Activated naive CD8-positive, alpha-beta T cell treated with anti-CD3 and anti-CD28 coated beads for 36 hours (primary cell): ENCODE data around the gene TLR6. TPM values are rescaled to one million over a fixed set of nuclear protein-coding genes. Genes with fewer than 3 reads are reported as not detected.

Experiments
- DNase-seq: peaks from one replicate; pipeline ENCODE4 v3.0.0; 2021
- H3K27ac Mint-ChIP-seq: one replicate; pipeline ENCODE4 v1.8.0; 2022; ENCODE audit warnings: mild to moderate bottlenecking, moderate library complexity, mixed read lengths
- H3K27me3 Mint-ChIP-seq: one replicate; pipeline ENCODE4 v1.8.0; 2022; ENCODE audit warnings: mild to moderate bottlenecking, mixed read lengths
- H3K36me3 Mint-ChIP-seq: one replicate; pipeline ENCODE4 v1.8.0; 2021; ENCODE audit warnings: mild to moderate bottlenecking, mixed read lengths
- H3K4me1 Mint-ChIP-seq: one replicate; pipeline ENCODE4 v1.8.0; 2021; ENCODE audit warnings: mixed read lengths
- H3K4me3 Mint-ChIP-seq: one replicate; pipeline ENCODE4 v1.8.0; 2022; ENCODE audit warnings: mild to moderate bottlenecking, moderate library complexity, mixed read lengths
- H3K9me3 Mint-ChIP-seq: one replicate; pipeline ENCODE4 v1.8.0; 2022; ENCODE audit warnings: mixed read lengths
- total RNA-seq, 2 experiments: library from RNA; stranded (reverse); gene quantifications; one replicate each; pipeline ENCODE4 v1.2.3, GENCODE V29; 2021

The TLR6 gene
- total RNA-seq, 2 experiments from 2014 or later, result 2.9 to 4.4 TPM

- no peaks in the 10 kb centered on the region for H3K4me1 Mint-ChIP-seq
- H3K27ac Mint-ChIP-seq, result no peak overlapping the region
- H3K4me3 Mint-ChIP-seq, result no peak overlapping the region
- DNase-seq, result no peak
- H3K9me3 Mint-ChIP-seq, result no peaks in the 10 kb centered on the region
- no peaks in the 10 kb centered on the region for H3K36me3 Mint-ChIP-seq
- peaks cover 20% of the 10 kb centered on the region for H3K27me3 Mint-ChIP-seq
Measured at GRCh38 chr4:38873290-38873944, 16.8 kb upstream of the TLR6 start.

- H3K9me3 Mint-ChIP-seq, result no peaks in the 10 kb centered on the region
- DNase-seq, result no peak
- no peaks in the 10 kb centered on the region for H3K4me1 Mint-ChIP-seq
- no peak overlapping the region for H3K27ac Mint-ChIP-seq
- H3K27me3 Mint-ChIP-seq, result peaks cover 23% of the 10 kb centered on the region
- no peaks in the 10 kb centered on the region for H3K36me3 Mint-ChIP-seq
- no peak overlapping the region for H3K4me3 Mint-ChIP-seq
Measured at GRCh38 chr4:38872620-38873019, 16.0 kb upstream of the TLR6 start.

DNA sequence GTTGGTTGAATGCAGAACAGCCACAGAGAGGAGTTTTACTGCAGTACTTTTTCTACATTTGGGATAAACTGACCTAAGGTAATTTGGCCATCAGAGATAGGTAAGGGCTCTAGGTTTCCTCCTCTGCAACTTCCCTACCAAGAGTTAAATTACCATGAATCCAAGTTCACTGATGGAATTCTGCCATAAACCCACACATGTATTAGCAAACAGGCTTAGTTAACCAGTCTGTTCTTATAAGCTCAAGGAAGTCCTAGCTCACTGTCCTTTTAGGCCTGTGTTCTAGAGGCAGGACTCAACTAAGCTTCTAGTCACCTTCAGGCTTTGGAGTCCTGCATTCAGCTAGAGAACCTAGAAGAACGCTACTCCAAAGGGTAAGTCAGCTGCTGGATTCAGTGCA is 15.0 kb upstream of the TLR6 start:
- DNase-seq, result no peak
- no peaks in the 10 kb centered on the region for H3K36me3 Mint-ChIP-seq
- H3K27ac Mint-ChIP-seq, result no peak overlapping the region
- no peaks in the 10 kb centered on the region for H3K4me1 Mint-ChIP-seq
- H3K4me3 Mint-ChIP-seq, result no peak overlapping the region
- H3K27me3 Mint-ChIP-seq, result peaks cover 28% of the 10 kb centered on the region
- no peaks in the 10 kb centered on the region for H3K9me3 Mint-ChIP-seq

GRCh38 chr4:38870098-38870808 is 13.6 kb upstream of the TLR6 start:
- Mint-ChIP-seq H3K27ac (no peak overlapping the region), H3K27me3 (peaks cover 28% of the 10 kb centered on the region), H3K36me3 (peaks cover 2% of the 10 kb centered on the region), H3K9me3 (peaks cover 2% of the 10 kb centered on the region), H3K4me1 (peaks cover 5% of the 10 kb centered on the region), H3K4me3 (no peak overlapping the region)
- no peak for DNase-seq

GRCh38 chr4:38869511-38869910 is 12.9 kb upstream of the TLR6 start:
- Mint-ChIP-seq H3K4me1 (peaks cover 6% of the 10 kb centered on the region), H3K4me3 (no peak overlapping the region), H3K9me3 (peaks cover 2% of the 10 kb centered on the region), H3K27ac (no peak overlapping the region), H3K36me3 (peaks cover 2% of the 10 kb centered on the region), H3K27me3 (peaks cover 28% of the 10 kb centered on the region)
- DNase-seq, result no peak

- H3K4me3 Mint-ChIP-seq, result peak overlapping the region; percentile 47
- H3K27ac Mint-ChIP-seq, result no peak overlapping the region
- peaks cover 2% of the 10 kb centered on the region for H3K9me3 Mint-ChIP-seq
- H3K36me3 Mint-ChIP-seq, result peaks cover 2% of the 10 kb centered on the region
- peaks cover 23% of the 10 kb centered on the region for H3K27me3 Mint-ChIP-seq
- H3K4me1 Mint-ChIP-seq, result peaks cover 6% of the 10 kb centered on the region
- DNase-seq, result no peak
Measured at GRCh38 chr4:38868059-38868960, 11.7 kb upstream of the TLR6 start.

- H3K27ac Mint-ChIP-seq, result no peak within 1 kb of the TSS
- peaks cover 2% of the 10 kb centered on the region for H3K9me3 Mint-ChIP-seq
- peak within 1 kb of the TSS; percentile 63 for H3K4me3 Mint-ChIP-seq
- H3K4me1 Mint-ChIP-seq, result peaks cover 6% of the 10 kb centered on the region
- peaks cover 2% of the 10 kb centered on the region for H3K36me3 Mint-ChIP-seq
- peak; percentile 37 for DNase-seq
- peaks cover 28% of the 10 kb centered on the region for H3K27me3 Mint-ChIP-seq
Measured at GRCh38 chr4:38867478-38868058, 11.0 kb upstream of the TLR6 start, which contains the start of gene FAM114A1. FAM114A1 (plus strand) TSS chr4:38867806; CDS start chr4:38878079, 10,273 bp downstream.

- Mint-ChIP-seq H3K27ac (no peak overlapping the region), H3K9me3 (peaks cover 2% of the 10 kb centered on the region), H3K4me3 (peak overlapping the region; percentile 63), H3K4me1 (peaks cover 6% of the 10 kb centered on the region), H3K36me3 (peaks cover 2% of the 10 kb centered on the region), H3K27me3 (peaks cover 28% of the 10 kb centered on the region)
- DNase-seq, result no peak
Measured at GRCh38 chr4:38866973-38867477, 10.4 kb upstream of the TLR6 start.

DNA sequence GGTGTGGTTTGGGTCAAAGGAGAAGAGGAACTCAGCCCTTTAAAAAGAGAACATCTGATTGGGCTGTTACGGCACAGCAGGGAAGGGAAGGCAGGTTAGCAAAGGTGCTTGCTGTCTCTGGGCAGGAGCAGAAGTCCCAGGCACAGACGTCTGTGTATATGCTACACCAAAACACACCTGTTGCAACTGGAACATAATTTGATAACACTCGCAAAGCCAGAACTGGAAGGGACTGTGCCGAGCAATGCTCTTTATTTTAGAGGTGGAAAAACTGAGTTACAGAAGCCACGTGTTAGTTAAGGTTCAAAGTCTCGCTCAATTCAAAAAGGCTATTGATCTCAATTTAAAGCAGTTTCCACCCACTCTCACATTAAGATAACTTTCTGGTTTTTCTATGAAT is 8.8 kb upstream of the TLR6 start:
- H3K27ac Mint-ChIP-seq, result peak overlapping the region; percentile 18
- no peak for DNase-seq
- peaks cover 2% of the 10 kb centered on the region for H3K9me3 Mint-ChIP-seq
- peaks cover 10% of the 10 kb centered on the region for H3K4me1 Mint-ChIP-seq
- H3K36me3 Mint-ChIP-seq, result peaks cover 2% of the 10 kb centered on the region
- H3K4me3 Mint-ChIP-seq, result no peak overlapping the region
- peaks cover 28% of the 10 kb centered on the region for H3K27me3 Mint-ChIP-seq

DNA sequence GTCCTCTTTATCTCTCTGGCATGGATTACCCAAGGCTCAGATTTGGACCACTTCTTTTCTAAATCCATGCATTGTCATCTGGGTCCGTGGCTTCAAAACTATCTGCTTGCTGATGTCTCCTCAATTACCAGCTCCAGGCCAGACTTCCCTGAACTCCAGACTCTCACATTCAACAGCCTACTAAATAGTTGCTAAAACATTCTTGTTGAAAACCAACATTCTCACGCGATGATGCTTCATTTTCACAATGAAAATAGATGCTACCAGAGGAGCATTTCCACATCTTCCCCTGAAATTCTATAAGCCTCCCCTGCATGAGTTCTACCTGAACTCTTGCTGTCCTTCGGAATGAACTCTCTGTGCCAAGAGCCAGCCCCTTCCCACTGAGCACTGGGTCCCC is 5.2 kb upstream of the TLR6 start:
- no peak for DNase-seq
- Mint-ChIP-seq H3K4me3 (no peak overlapping the region), H3K27me3 (peaks cover 9% of the 10 kb centered on the region), H3K9me3 (peaks cover 2% of the 10 kb centered on the region), H3K36me3 (peaks cover 2% of the 10 kb centered on the region), H3K4me1 (peaks cover 29% of the 10 kb centered on the region), H3K27ac (no peak overlapping the region)

GRCh38 chr4:38860788-38861424 is 4.3 kb upstream of the TLR6 start:
- Mint-ChIP-seq H3K27ac (no peak overlapping the region), H3K4me1 (peaks cover 34% of the 10 kb centered on the region), H3K36me3 (peaks cover 2% of the 10 kb centered on the region), H3K4me3 (no peak overlapping the region), H3K27me3 (peaks cover 9% of the 10 kb centered on the region), H3K9me3 (peaks cover 2% of the 10 kb centered on the region)
- peak; percentile 53 for DNase-seq

- Mint-ChIP-seq H3K27ac (no peak overlapping the region), H3K4me3 (no peak overlapping the region), H3K4me1 (peaks cover 32% of the 10 kb centered on the region), H3K9me3 (no peaks in the 10 kb centered on the region), H3K27me3 (peaks cover 9% of the 10 kb centered on the region), H3K36me3 (no peaks in the 10 kb centered on the region)
- no peak for DNase-seq
Measured at GRCh38 chr4:38859501-38859900, 2.9 kb upstream of the TLR6 start.

DNA sequence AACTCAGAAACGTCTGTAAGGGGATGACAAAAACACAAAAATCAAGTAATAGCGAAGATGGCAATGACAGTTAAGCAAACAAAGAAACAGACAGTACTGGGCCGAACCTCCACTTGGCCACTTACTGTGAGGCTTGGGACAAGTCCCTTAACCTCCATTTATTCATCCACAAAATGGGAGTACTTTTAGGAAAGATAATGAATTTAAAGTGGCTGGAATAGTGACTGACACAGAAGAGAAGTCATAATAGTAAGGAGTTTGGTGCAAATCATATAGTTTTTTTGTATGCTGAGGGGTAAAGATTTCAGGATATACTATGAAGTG is 1.4 kb upstream of the TLR6 start:
- no peak for DNase-seq
- Mint-ChIP-seq H3K27ac (peak overlapping the region; percentile 92), H3K27me3 (peaks cover 4% of the 10 kb centered on the region), H3K4me1 (peaks cover 32% of the 10 kb centered on the region), H3K36me3 (no peaks in the 10 kb centered on the region), H3K4me3 (peak overlapping the region; percentile 71), H3K9me3 (peaks cover under 1% of the 10 kb centered on the region)

- Mint-ChIP-seq H3K9me3 (peaks cover 2% of the 10 kb centered on the region), H3K4me1 (peaks cover 32% of the 10 kb centered on the region)
- DNase-seq, result peak; percentile 23
Measured at GRCh38 chr4:38857354-38858096, 908 bp upstream of the TLR6 start.

More at GRCh38 chr4:38857354-38858096, 908 bp upstream of the TLR6 start:
- Mint-ChIP-seq H3K4me3 (peak overlapping the region; percentile 71), H3K36me3 (no peaks in the 10 kb centered on the region), H3K27ac (peak overlapping the region; percentile 92), H3K27me3 (no peaks in the 10 kb centered on the region)
